NCI-H1417 (cell line): ENCODE results near the gene ADAMTS18.

Experiments
- DNase-seq, 3 experiments: peaks; one replicate each; lab custom pipeline; 2025; lab: John Stamatoyannopoulos, UW

ADAMTS18 gene

DNA sequence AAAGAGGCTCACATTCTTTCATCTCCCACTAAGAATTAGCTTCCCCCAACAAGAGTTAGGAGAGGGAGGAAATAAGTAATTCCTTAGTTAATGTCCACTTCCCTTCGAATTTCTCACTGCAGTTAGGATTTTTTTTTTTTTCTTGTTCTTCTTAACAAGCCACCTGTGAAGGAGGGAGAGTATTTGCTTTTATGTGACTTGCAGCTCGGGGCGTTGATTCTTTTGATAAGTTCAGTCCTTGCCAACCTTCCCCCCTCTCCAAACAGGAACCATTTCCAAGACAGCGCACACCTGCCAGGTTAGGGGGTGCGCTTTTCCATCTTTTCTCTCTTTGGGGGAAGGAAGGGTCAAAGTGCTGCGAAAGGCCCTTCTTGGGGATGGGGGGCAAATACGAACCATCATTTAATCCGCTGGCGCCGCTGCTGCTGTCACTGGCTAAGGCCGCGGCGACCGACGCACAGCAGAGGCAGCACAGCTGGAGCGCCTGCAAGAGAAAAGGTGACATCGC is 758 bp downstream of the ADAMTS18 start:
- DNase-seq = no peak

DNA sequence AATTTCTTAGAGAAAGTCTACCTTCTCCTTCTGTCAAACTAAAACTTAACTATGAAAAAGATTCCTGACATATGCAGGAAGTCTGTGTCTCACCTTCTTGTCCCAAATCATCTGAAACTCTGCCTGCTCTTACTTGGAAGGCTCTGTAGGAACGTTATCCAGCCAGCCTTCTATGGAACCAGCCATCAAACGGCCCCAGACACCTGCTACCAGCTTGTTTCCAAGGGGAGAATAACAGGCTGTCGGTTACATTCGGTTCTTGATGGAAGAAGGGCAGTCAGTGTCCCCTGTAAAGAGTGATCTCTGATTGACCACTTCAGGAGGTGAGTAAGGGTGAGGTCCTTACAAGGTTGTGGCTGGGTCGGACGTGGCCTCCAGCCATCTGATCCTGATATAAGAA is 1.7 kb downstream of the ADAMTS18 start:
- DNase-seq = peak in 1 of 3 experiments; percentile 13

DNA sequence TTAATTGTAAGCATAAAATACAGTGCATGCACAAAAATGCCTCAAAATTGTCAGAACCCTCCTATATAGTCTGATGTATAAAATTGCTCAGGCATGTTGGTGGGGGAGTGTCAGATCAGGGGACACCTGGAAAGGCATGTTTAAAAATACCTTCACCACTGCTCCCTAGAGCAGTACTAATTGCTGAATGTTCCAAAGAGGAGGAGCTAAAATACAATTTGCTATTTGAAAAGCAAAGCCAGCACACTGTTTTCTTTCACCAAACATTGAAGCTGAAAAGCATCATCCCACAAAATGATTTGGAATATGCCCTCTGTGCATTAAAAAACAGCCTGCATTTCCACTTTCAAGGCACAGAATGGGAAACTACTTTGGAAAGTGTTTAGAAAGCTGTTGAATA is 2.6 kb downstream of the ADAMTS18 start:
- peak in 1 of 3 experiments; percentile 7 for DNase-seq

DNA sequence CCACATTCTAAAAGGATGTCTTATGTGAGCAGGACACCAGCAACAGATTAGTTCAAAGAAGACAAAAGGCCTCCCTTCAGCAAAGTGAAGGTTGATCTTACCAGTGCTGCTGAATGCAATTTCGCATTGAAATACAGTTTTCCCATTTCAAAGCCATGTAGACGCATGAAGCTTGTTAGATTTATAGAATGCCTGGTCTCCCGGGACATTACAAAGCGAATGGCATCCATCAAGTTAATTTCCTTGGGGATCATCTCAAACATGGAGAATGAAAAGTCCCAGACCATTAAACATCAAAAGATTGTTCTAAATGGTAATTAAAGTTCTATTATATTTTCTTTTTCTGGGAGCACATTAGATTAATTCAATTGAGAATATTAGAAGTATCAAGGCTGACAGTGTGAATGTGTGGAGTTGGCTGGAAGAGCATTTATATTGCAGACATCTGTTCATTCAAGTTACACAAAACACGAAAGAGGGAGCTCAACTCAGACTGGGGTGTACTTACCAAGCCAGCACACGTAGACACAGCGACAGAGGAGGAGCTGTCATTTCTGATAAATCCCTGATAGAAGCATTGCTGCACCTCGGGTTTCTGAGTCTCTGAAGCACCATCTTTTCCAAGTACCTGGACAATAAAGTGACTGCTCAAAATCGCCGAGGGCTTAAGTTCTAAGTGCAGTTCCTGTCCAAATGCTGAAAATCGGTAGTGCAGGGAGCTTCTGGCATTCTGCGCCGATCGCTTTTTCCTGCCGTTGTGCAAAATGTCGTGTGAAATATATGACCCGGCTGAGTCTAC is 3.8 kb downstream of the ADAMTS18 start:
- no peak for DNase-seq

DNA sequence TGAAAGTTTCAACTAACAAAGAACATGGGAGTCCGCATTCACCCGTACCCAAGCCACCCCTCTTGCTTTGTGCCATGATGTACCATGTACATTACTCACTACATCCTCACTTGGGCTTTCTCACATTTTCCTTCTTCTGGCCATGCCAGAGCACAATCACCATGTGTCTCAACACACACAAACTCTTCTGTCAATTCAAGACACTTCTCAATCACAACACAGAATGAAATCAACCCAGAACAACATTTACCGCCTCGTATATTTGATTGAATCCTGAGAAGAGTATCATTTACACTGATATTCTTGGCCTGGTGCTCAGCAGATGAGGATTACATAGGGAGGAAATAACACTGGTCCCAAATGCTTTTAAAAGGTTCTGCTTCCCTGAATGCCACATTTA is 4.5 kb downstream of the ADAMTS18 start:
- no peak for DNase-seq

DNA sequence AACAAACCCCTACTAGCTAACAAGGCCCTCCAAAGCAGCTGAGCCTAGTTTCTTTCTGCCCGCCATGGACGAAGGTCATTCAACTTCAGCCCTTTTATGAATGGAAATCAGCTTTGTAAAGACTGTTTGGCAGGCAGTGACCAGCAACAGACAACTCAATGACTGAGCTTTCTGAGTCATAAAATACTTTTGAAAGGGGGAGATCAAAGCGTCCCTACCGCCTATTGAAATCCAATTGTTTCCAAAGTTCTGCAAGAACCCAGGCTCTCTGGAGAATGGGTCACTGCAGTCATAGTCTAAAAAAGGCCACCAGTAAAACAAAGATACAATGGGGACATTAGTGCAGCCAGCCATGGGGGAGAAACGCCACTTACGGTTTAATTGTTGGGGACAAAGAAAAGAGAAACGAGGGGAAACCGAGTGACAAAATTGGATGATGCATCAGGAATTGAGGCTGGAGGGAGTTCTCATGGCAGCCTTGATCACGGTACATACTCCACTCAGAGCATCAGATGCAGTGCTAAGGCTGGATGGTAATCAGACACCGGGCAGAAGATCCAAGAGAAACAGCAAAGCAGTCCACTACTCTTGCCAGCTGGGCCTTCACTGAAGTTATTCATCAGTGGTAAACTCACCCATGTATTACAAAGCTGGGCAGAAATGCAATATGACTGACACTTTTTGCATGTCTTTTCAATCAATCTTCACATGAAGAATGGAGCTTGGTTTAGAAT is 9.8 kb downstream of the ADAMTS18 start:
- no peak for DNase-seq

DNA sequence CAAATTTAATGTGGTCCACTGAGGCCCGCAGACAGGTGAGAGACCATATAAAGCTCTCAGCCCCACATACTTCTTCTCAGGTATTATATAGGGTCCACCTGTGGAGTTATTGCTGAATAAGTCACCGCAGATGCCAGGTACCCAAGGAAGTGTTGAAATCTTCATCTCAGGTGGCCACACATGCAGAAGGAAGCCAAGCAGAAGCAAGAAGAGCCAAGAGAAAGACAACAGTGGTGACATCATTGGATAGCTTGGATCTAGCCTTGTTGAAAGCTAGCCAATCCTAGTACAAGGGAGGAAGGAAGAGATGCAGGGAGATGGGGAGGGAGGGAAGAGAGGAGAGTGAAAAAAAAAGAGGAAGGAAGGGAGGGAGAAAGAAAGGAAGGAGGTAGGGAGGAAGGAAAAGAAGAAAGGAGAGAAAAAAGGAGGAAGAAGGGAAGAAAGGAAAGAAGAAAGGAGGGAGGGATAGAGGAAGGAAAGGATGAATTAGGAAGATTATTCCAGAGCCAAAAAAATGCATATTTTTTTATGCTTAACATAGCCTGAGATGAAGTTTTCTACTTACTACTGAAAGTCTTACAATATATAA is 12.5 kb downstream of the ADAMTS18 start:
- no peak for DNase-seq

DNA sequence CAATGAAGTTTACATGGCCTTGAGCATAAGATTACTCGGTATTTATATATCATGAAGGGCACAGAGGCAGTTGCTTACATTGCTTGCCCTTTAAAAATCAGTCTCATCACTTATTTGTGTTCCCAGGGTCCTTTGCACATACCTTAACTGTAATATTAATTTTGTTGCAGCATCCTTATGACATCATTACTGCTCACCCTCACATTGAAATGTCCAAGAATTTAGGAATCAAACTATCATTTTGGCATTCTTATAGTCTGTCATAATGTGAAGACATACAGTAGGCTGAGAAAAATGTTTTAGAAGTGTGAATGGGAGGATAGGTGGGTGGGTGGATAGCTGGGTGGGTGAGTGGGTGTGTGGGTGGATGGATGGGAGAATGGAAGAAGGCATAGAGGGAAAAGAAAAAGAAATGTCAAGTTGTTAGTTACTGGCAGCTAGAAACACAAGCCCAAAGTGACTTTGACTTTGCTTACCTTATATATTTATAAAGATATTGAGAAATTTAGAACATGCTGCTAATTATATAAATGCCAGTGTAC is 17.8 kb downstream of the ADAMTS18 start:
- DNase-seq = no peak

DNA sequence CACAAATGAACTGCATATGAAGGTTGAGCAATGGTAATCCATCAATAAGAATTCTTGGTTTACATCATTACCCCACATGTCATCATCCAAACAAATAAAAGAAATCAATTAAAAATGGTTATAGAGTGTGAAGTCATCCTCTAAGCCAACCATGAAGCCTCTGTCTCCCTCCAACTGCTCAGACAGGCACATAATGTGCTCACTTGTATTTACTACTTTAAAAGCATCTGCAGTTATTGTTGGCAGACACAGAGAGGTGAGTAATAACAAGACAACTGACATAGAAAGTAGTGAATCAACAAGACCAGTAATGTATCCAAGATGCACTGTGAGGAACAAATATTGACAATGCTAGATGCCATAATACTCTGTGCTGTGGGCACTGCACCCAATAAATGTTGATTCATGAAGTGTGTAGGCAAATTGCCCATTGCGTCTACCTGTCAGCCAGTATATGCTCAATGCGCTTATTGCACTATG is 20.0 kb downstream of the ADAMTS18 start:
- no peak for DNase-seq

DNA sequence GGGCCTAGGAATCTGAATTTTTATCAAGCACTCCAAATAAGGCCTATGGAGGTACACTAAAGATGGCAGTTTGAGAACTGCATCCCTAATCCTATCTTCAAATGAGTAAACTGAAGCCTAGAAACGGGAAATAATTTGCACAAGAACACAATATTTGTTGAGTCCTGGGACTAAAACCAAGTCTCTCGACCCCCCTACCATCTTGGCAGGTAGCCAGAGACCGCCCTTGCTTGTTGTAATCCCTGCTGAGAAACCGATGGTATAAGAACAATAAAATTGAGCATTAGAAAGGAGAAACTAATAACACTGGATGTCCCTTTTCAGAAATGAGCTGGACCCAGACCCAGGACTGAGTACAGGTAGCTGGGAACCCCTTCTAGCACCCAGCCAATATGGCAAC is 24.4 kb downstream of the ADAMTS18 start:
- no peak for DNase-seq

DNA sequence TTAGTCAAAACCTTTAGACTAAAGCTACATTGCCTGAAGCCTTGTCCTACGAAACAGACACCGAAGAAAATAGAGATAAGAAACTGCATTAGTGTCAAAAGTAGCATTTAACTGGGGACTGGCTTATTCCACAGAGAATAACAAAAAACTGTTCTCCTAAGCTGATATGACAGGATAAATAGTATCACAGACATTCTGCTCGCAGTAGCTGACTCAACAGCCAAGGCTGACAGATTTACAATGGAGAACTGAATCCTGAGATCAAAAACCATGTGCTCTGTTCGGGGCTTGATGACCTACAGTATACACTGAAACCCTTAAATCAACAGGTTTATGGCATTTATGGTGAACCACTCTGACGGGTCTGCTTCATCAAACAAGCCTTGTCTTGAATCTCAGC is 25.5 kb downstream of the ADAMTS18 start:
- DNase-seq = peak in 1 of 3 experiments; percentile 7

DNA sequence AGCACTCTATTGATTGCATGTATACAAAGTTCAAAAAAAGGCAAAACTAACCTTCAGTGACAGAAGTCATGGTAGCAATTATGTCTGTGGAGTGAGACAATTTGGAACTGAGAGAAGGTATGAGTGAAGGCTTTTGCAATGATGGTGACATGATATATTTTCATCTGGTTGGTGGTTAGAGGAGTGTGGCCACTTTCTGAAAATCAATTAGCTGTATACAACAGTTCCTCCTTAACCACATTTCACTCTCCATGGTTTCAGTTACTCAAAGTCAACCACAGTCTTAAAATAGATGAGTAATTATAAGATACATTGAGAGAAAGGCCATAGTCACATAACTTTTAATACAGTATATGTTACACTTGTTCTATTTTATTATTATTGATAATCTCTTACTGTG is 26.2 kb downstream of the ADAMTS18 start:
- DNase-seq = no peak

DNA sequence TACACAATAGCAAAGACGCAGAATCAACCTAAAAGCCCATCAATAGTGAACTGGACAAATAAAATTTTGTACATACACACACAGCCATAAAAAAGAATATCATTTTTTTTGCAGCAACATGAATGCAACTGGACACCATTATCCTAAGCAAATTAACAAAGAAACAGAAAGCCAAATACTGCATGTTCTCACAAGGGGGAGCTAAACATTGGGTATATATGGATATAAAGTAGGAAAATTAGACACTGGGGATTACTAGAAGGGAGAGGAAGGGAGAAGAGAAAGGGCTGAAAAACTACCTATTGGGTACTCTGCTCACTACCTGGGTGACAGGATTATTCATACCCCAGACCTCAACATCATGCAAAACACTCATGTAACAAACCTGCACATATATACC is 28.2 kb downstream of the ADAMTS18 start:
- DNase-seq = peak in 1 of 3 experiments; percentile 15

DNA sequence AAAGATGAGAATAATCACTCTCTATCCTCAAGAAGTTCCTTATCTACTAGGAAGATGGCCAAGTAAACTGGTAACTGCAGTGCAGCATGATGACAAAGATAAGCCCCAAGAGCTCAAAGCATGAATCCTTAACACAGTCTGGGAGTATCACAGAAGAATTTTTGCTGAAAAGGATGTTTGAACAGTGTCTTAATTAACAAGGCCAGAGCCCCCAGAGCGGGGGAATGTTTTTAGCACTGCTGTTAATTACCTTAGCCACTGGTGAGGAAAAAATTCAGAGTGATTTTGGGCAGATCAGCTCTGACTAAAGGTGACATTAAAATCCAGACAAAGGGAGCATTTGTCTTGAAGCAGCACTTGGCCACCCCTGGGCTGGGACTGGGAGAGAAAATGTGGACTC is 30.1 kb downstream of the ADAMTS18 start:
- no peak for DNase-seq

DNA sequence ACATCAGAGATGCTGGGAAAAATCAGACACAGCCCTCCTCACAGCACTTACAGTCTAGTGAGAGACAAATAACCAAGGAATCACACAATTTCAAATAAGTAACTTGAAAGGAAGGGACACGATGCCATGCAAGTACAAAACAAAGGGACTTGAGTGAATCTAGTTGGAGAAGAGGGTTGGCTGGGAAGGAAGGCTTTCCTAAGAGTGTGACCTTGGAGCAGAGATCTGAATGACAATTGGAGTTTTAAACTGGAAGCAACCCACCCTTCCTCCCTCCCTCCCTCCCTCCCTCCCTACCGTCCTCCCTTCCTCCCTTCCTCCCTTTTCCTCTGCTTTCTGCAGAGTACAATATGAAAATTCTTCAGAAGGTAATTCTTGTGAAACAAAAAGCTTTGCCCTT is 31.1 kb downstream of the ADAMTS18 start:
- no peak for DNase-seq

DNA sequence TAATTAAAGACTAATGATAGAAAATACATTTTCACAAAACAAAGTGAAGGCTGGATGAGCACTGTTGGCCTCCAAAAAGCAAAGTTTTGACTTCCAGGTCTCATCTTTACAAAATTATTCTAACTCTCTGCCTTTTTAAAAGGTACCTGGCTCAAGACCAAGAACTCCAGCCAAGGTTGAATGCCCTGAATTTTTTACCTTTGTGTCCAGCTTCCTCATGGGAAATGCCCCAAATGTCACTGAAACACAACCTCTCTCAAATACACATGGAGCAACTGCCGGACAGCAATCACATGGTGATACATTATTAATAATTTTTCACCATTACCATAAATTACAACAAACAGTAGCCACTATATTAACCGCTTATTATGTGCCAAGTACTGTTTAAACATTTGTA is 32.2 kb downstream of the ADAMTS18 start:
- no peak for DNase-seq

DNA sequence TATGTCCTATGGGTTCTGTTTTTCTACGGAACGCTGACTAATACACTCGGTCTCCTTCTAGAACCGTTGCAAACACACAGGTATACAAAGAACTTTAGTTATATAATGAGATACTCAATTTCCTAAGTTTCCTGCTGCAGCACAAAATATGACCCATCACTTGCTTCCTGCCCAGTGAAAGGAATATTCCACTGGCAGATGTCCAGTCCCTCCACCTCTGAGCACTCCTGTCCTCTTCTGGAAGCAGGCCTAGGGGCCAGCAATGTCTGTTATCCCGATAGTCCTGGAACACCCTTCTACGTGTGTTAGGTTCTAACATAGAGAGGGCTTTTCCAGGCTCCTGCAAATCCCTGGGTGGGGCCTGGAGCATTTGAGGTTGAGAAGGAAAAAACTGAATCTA is 32.7 kb downstream of the ADAMTS18 start:
- DNase-seq = no peak

DNA sequence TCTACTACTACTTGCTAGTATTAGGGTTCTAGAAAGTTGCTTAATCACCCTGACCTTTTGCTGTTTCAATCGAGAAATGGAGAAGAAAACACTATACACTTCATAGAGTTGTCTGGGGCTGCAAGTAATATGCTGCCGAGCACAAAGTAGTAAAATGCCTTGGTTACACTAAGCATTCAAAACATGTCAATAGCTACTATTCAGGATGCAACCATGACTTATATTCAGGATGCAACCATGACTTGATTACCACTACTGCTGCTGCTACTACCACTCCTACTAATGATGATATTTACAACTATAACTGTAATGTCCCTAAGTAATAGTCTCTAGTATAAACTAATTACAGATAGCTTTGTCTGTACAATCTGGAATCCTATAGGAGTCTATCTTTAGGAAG is 35.3 kb downstream of the ADAMTS18 start:
- no peak for DNase-seq

DNA sequence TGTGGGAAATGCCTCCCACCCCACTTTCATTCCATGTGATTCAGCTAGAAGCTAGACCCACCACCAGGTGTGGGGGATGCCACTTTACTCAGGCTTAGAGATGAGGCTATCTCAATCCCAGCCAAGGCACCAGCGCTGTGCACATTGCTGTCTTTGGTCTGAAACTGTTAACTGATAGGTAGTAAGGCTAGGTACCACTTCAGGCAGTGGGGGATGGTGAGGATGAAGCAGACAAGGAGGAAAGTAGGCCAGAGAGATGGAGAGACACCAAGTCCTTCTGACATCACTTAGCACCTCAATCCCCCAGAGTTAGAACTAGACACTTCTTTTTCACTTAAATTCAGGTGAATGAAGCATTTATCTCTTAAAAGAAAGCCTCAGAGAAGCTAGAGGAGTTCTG is 35.8 kb downstream of the ADAMTS18 start:
- no peak for DNase-seq

DNA sequence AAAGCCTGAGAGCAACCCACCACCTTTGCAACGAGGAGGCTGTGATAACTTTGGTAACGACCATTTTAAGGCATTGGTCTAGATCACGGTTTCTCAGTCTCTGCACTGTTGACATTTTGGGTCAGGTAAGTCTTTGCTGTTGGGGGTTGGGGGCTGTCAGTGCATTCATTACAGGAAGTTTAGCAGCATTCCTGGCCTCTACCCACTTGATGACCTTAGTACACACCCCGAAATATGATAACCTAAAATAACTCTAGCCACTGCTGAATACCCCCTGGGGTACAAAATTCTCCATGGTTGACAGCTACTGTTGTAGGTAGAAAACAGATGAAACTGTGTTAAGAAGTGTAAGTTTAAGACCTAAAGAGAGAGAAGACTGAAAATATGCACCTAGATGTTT is 36.3 kb downstream of the ADAMTS18 start:
- no peak for DNase-seq

DNA sequence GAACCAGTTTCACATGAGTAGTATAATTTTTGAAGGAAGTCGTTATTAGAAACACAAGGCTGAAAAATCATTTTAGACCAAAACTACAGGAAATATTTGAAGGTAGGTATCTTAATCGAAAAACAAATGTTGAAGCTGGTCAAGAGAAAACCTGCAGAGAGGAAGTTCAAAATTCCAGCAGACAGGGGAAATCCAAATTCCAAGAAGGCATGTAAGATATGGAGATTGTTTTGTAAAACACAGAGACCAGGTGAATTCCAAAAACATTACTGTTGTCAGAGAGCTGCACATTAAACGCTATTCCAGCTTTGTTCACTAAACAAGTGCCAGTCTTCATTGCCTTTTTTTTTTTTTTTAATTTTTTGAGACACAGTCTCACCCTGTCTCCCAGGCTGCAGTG is 38.4 kb downstream of the ADAMTS18 start:
- DNase-seq = no peak

DNA sequence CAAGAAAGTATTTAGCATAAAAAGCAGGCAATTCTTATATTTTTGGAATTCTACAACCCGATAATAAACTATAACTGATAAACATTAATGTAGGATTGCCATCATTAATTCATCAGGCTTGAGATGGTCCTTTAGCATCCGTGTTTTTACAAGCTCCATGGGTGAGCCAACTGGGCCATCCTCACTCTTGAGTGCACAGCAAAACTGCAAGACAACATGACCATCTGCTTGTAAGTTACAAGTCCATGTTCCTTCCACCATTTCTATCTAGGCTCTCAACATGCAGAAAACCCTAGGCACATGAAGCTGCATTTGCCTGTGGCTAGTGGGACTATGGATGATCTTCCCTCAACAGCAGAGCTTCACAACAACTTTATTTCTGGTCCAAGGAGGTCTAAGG is 40.1 kb downstream of the ADAMTS18 start:
- DNase-seq = no peak

DNA sequence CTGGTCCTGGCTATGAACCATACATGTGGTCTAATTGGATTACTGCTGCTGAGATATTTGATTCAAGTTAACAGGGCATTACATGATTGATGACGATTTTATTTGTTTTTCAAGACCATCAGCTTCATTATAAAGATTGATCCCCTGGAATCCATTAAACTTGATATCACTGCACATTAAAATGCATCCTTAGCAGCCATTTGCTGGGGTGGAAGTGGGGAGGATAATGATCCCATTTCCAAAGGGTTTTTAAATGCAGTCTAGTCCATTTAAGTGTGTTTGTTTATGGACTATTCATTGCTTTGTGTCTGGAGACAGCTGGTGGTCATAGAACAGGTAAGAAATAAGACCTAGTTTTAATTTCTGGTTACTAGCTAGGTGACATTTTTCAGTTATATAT is 40.9 kb downstream of the ADAMTS18 start:
- DNase-seq = peak; percentile 12 to 66 (median 20)
